DND-41 (cell line): Measurements from ENCODE around the gene ATP1A3.
"Not testable (repeated sequence)": the region's sequence is repeated elsewhere in the genome, so short reads cannot be mapped to it uniquely, and the experiment has no call there.

ENCODE experiments used
- ATAC-seq: fragments of 200-7000 bp; cut with Tn5 transposase; 3 replicates; pipeline ENCODE4 v1.9.1; 2021; ENCODE audit warnings: low read depth; ENCODE audit not compliant: insufficient read depth
- DNase-seq: peaks from one replicate; pipeline ENCODE4 v3.0.0-alpha.2; 2020
- H2AFZ ChIP-seq: 2 replicates; pipeline ENCODE4 v1.6.0; 2012; ENCODE audit warnings: low read depth, low read length
- H3K27ac ChIP-seq: 2 replicates; pipeline ENCODE4 v1.5.1; 2012; ENCODE audit warnings: low read length, inconsistent platforms
- H3K27me3 ChIP-seq: fragments of 200-600 bp; sonication (generic); 2 replicates; pipeline ENCODE4 v1.6.0; 2012; ENCODE audit warnings: low read length, mild to moderate bottlenecking, inconsistent platforms; ENCODE audit not compliant: insufficient read depth, poor library complexity
- H3K36me3 ChIP-seq: 2 replicates; pipeline ENCODE4 v1.5.1; 2012; ENCODE audit warnings: low read length, inconsistent platforms; ENCODE audit not compliant: insufficient read depth
- H3K4me1 ChIP-seq: 2 replicates; pipeline ENCODE4 v1.5.1; 2012; ENCODE audit warnings: mild to moderate bottlenecking, low read length; ENCODE audit not compliant: insufficient read depth
- H3K4me2 ChIP-seq: 2 replicates; pipeline ENCODE4 v1.6.0; 2012; ENCODE audit warnings: mild to moderate bottlenecking, moderate library complexity, low read length, inconsistent platforms; ENCODE audit not compliant: insufficient read depth
- H3K4me3 ChIP-seq, 2 experiments: fragments of 200-600 bp in 1 of 2; shearing (Covaris generic) in 1 of 2; 2 replicates each; pipeline ENCODE4 v1.5.1; 2012 to 2016; ENCODE audit warnings: inconsistent platforms in 2 of 2, low read length in 2 of 2, mild to moderate bottlenecking in 2 of 2, low read depth in 1 of 2, moderate library complexity in 1 of 2
- H3K79me2 ChIP-seq: 2 replicates; pipeline ENCODE4 v1.6.0; 2012; ENCODE audit warnings: low read length, inconsistent platforms; ENCODE audit not compliant: insufficient read depth
- H3K9ac ChIP-seq: 2 replicates; pipeline ENCODE4 v1.6.0; 2012; ENCODE audit warnings: low read depth, mild to moderate bottlenecking, inconsistent platforms, low read length, moderate library complexity
- H3K9me3 ChIP-seq: 2 replicates; pipeline ENCODE4 v1.5.1; 2012; ENCODE audit warnings: low read length, moderate library complexity, mild to moderate bottlenecking, inconsistent platforms; ENCODE audit not compliant: insufficient read depth, severe bottlenecking
- H4K20me1 ChIP-seq: 2 replicates; pipeline ENCODE4 v1.6.0; 2012; ENCODE audit warnings: low read length; ENCODE audit not compliant: insufficient read depth
- EZH2 ChIP-seq: IDR thresholded peaks from 3 replicates; pipeline ENCODE4 v1.6.1; 2012; ENCODE audit warnings: borderline replicate concordance, low read depth, mild to moderate bottlenecking, moderate library complexity, low read length, inconsistent platforms; ENCODE audit not compliant: severe bottlenecking
- TF ChIP-seq, protein P1 (sequence below): IDR thresholded peaks from 2 replicates; pipeline ENCODE4 v1.5.1; 2012; ENCODE audit warnings: borderline replicate concordance, low read length, moderate library complexity, mild to moderate bottlenecking; ENCODE audit not compliant: poor library complexity, severe bottlenecking; ENCODE audit errors: extremely low read depth

ATP1A3 gene

DNA sequence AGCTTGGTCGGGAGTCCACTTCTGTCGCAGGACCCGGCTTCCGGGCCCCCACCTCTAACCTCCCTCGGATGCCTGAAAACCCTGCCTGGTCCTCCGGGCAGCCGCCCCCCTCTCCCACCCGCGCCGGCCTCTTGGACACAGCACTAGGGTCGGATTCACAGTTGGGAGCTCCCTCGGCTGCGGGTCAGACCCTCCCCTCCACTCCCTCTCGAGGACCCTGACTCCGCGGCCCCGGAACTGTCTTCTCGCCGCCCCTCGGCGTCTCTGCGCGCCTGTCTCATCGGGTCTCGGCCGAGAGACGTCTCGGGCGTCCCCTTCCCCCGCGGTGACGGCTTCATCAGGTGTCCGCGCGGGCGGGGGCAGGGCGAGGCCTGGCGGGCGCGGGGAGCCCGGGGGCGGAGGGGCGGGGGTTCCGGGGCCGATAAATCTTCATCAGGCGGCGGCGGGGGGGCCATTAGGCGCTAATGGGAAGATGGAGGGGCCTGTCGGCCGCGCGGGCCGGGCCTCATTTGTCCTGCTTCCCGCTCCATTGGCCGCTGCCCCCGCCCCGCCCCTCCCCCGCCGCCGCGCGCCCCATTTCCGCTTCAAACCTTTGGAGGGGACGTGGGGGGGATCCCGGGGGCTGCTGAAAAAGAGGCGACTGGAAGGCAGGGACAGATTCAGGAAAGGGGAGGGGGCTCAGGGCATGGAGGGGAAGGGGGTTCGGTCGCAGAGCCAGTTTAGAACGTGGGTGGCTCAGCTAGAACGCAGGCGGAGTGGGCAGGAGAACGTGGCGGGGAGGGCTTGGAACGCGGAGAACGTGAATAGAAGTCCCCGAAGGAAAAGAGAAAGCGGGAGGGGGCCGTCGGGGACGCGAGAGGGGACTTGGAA, 53.9 kb downstream of the ATP1A3 start:
- DNase-seq (no peak), ATAC-seq (no peak)
- H3K4me3 ChIP-seq: no peak overlapping the region
- no peaks in the 10 kb centered on the region for H4K20me1 ChIP-seq
- H3K27me3 ChIP-seq: no peaks in the 10 kb centered on the region
- no peak overlapping the region for H2AFZ ChIP-seq
- H3K27ac ChIP-seq: no peak overlapping the region
- no peak overlapping the region for H3K9ac ChIP-seq
- H3K4me2 ChIP-seq: no peak overlapping the region
- H3K9me3 ChIP-seq: no peaks in the 10 kb centered on the region
- no peaks in the 10 kb centered on the region for H3K36me3 ChIP-seq
- TF ChIP-seq, protein P1, sequence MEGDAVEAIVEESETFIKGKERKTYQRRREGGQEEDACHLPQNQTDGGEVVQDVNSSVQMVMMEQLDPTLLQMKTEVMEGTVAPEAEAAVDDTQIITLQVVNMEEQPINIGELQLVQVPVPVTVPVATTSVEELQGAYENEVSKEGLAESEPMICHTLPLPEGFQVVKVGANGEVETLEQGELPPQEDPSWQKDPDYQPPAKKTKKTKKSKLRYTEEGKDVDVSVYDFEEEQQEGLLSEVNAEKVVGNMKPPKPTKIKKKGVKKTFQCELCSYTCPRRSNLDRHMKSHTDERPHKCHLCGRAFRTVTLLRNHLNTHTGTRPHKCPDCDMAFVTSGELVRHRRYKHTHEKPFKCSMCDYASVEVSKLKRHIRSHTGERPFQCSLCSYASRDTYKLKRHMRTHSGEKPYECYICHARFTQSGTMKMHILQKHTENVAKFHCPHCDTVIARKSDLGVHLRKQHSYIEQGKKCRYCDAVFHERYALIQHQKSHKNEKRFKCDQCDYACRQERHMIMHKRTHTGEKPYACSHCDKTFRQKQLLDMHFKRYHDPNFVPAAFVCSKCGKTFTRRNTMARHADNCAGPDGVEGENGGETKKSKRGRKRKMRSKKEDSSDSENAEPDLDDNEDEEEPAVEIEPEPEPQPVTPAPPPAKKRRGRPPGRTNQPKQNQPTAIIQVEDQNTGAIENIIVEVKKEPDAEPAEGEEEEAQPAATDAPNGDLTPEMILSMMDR: no peak
- TF ChIP-seq EZH2: no peak
- H3K79me2 ChIP-seq: no peaks in the 10 kb centered on the region
- no peaks in the 10 kb centered on the region for H3K4me1 ChIP-seq

DNA sequence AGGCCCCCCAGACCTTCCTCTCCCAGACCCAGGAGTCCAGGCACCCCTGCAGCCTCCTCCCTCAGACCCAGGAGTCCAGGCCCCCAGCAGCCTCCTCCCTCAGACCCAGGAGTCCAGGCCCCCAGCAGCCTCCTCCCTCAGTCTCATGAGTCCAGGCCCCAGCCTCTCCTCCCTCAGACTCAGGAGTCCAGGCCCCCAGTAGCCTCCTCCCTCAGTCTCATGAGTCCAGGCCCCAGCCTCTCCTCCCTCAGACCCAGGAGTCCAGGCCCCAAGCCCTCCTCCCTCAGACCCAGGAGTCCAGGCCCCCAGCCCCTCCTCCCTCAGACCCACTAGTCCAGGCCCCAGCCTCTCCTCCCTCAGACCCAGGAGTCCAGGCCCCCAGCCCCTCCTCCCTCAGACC, 54.8 kb downstream of the ATP1A3 start:
- H3K4me2 ChIP-seq, DNase-seq: not testable (repeated sequence)

DNA sequence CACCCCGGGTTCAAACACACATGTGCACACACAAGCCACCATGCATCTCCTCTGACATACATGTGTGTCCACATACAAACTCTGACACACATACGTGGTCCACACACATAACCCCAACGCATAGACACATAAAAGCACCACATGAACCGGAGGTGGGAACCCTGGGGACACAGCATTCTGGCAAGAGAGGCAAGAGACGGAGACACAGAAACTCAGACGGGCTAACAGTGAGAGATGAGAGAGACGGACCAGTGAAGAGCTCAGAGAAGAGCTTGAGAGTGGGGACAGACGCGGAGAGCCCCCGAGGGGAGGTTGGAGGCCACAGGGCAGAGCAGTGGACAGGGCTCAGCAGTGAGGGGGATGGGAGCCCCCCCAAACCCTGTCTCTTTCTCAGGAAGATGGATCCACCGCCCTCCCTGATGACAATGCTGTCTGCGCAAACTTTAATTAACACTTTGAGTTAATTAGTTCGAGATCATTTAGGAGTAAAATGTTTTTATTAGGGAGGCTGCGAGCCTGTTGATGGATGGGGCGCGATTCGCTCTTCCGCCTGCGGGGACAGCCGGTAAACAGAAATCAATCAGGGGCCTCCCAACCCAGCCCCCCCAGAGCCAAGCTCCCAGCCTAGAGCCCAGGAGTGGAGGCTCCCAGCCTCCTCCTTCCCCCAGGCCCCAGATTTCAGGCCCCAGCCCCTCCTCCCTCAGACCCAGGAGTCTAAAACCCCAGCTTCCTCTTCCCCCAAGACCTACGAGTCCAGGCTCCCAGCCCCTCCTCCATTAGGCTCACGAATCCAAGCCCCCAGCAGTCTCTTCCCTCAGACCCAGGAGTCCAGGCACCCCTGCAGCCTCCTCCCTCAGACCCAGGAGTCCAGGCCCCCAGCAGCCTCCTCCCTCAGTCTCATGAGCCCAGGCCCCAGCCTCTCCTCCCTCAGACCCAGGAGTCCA, 56.2 kb downstream of the ATP1A3 start:
- Histone ChIP-seq H3K4me3 (no peak overlapping the region), H4K20me1 (no peaks in the 10 kb centered on the region), H3K4me1 (peaks cover 17% of the 10 kb centered on the region), H3K27me3 (no peaks in the 10 kb centered on the region), H3K9ac (no peak overlapping the region), H3K79me2 (no peaks in the 10 kb centered on the region), H2AFZ (no peak overlapping the region), H3K9me3 (no peaks in the 10 kb centered on the region), H3K27ac (no peak overlapping the region), H3K4me2 (no peak overlapping the region), H3K36me3 (no peaks in the 10 kb centered on the region)
- no peak for ATAC-seq
- TF ChIP-seq, protein P1: peak; percentile 16
- no peak for TF ChIP-seq EZH2
- no peak for DNase-seq

More for the DNA sequence above, 54.8 kb downstream of the ATP1A3 start:
- H2AFZ ChIP-seq, H3K27ac ChIP-seq, H4K20me1 ChIP-seq, ATAC-seq, H3K27me3 ChIP-seq, H3K9me3 ChIP-seq, H3K36me3 ChIP-seq, H3K4me1 ChIP-seq, H3K9ac ChIP-seq, H3K4me3 ChIP-seq, H3K79me2 ChIP-seq: not testable (repeated sequence)

DNA sequence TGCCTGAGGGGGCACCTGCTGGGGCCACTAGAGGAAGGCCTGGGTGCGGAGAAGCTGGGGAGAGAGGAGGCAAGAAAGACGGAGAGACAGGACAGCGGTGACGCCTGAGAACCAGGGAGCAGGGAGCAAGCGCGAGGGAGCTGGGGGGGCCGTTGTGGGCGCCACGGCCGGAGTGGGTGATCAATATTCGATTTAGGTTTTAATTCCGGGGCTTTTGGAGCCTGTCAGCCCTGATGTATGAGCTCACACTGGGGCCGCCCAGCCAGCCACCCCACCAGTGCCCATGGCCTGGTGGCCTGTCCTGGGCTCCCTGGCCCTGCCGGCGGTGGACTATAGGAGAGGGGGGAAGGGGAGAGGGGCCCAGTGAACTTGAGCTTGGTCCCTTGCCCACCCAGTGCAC, 57.1 kb downstream of the ATP1A3 start:
- H3K27me3 ChIP-seq: no peaks in the 10 kb centered on the region
- H3K27ac ChIP-seq: no peak overlapping the region

More for the DNA sequence above, 57.1 kb downstream of the ATP1A3 start:
- Histone ChIP-seq H2AFZ (no peak overlapping the region), H3K9ac (no peak overlapping the region), H3K4me1 (peaks cover 17% of the 10 kb centered on the region), H3K36me3 (no peaks in the 10 kb centered on the region), H3K9me3 (no peaks in the 10 kb centered on the region), H3K4me2 (no peak overlapping the region), H3K4me3 (no peak overlapping the region), H4K20me1 (no peaks in the 10 kb centered on the region), H3K79me2 (no peaks in the 10 kb centered on the region)
- no peak for TF ChIP-seq EZH2
- TF ChIP-seq, protein P1: no peak
- no peak for DNase-seq
- ATAC-seq: no peak
